ENCODE data around the gene LAS1L.
A peak's percentile ranks its signal among the peaks of the same experiment; 100 is the strongest.

The LAS1L gene

DNA sequence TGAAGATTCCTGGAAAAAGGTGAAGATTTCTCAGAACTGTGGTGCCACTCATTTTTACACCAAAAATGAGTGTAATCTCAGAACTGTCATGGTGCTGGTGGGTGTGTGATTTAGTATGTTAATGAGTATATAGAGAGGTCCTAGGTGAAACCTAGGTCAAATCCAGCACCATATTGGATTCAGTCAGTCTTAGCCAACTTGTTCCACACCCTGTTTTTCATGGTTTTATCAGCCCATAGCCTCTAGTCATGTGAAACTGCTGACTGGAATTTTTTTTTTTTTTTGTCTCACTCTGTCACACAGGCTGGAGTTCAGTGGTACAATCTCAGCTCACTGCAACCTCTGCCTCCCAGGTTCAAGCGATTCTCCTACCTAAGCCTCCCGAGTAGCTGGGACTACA lies 58.0 kb downstream of the LAS1L start:
- no peaks in the 10 kb centered on the region for H3K9me3 ChIP-seq (ENCODE audit: control insufficient read depth, low read length)
- no CpG with 5 or more reads among the region's 2 CpGs for WGBS, 2 experiments (ENCODE audit: insufficient coverage in 2 of 2)
- H3K4me3 ChIP-seq (ENCODE audit: extremely low read depth, insufficient read depth, low read length, poor library complexity, severe bottlenecking) = no peak overlapping the region
- H3K4me1 ChIP-seq (ENCODE audit: control insufficient read depth, insufficient read depth, low read length, poor library complexity, severe bottlenecking) = no peaks in the 10 kb centered on the region
- H3K27ac ChIP-seq (ENCODE audit: low read depth, low read length, severe bottlenecking) = no peak overlapping the region
- H3K36me3 ChIP-seq (ENCODE audit: control insufficient read depth, insufficient read depth, low read length) = no peaks in the 10 kb centered on the region

DNA sequence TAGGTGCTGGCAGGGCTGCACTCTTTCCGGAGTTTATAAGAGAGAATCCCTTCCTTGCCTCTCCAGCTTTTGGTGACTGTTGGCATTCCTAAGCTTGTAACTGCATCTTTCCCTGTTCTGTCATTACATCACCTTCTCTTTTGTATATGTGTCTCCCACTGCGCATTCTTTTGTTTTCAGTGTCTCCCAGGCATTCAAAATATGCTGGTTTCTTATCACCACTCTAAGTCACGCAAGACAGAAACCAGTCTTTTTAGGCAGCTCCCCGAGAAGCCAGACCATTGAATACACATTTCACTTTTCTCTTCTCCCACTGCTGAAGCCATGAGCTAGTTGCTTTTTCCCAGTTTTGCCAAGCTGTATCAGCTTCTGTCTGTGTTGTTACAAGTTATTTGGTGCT lies 71.0 kb downstream of the LAS1L start:
- Histone ChIP-seq H3K4me1 (ENCODE audit: control insufficient read depth, insufficient read depth, low read length, poor library complexity, severe bottlenecking) (no peaks in the 10 kb centered on the region), H3K27ac (ENCODE audit: low read depth, low read length, severe bottlenecking) (peak overlapping the region; percentile 90), H3K4me3 (ENCODE audit: extremely low read depth, insufficient read depth, low read length, poor library complexity, severe bottlenecking) (no peak overlapping the region), H3K9me3 (ENCODE audit: control insufficient read depth, low read length) (no peaks in the 10 kb centered on the region), H3K36me3 (ENCODE audit: control insufficient read depth, insufficient read depth, low read length) (no peaks in the 10 kb centered on the region)
- 3 to 5% methylated on average over 2 to 4 of the region's 4 CpGs for WGBS, 2 experiments (ENCODE audit: insufficient coverage in 2 of 2)

Measured in mesodermal cell (in vitro differentiated cells).